GM19328 (cell line): ENCODE data around the gene UMOD.

Experiments
- ATAC-seq: cut with Tn5 transposase; IDR thresholded peaks from one replicate; pipeline ENCODE4 v1.9.1; 2021; ENCODE audit warnings: mild to moderate bottlenecking, moderate library complexity; ENCODE audit not compliant: unreplicated experiment

The UMOD gene

DNA sequence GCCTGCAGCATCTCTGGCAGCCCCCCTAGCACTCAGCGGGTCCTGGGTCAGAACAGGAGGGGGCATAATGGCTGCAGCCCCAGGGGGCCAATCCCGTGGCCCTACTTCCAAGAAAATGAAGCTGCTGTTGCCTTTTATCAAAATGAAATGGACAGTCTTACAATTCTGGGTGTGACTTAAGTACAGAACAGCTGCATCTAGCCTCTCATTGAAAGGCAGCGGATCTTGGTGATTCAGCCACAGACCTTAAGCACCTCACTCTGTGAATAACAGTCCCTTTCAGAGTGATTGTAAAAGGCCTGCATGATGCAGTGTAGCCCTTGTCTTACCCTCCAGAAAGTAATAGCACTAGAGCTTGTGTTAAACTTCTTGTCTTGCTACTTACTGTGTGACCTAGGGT lies 11.5 kb upstream of the UMOD start:
- ATAC-seq, result no peak

GRCh38 chr16:20363191-20363590 lies 10.7 kb upstream of the UMOD start:
- no peak for ATAC-seq

- ATAC-seq, result no peak
Measured at GRCh38 chr16:20359997-20360396, 7.5 kb upstream of the UMOD start.

DNA sequence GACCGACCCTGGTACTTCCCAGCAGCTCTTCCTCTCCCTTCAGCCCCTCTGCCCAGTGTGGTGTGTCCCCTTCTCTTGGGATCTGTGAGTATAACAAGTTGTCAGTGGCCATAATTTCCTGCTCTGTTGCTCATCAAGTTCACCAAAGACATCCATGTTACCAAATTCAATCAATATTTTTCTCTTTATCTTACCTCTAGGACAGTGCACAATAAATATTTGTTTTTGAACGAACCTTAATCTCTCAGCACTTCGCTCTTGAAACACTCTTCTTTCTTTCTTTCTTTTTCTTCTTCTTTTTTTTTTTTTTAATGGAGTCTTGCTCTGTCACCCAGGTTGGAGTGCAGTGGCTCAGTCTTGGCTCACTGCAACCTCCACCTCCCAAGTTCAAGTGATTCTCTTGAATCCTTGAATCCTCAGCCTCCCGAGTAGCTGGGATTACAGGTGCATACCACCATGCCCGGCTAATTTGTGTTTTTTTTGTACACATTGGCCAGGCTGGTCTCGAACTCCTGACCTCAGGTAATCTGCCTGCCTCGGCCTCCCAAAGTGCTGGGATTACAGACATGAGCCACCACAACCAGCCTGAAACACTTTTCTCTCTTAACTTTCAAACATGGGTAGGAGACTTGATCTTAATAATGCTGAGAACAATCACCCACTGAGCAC lies 2.7 kb upstream of the UMOD start:
- ATAC-seq, result no peak

- ATAC-seq, result no peak
Measured at GRCh38 chr16:20353379-20353778, 864 bp upstream of the UMOD start.

DNA sequence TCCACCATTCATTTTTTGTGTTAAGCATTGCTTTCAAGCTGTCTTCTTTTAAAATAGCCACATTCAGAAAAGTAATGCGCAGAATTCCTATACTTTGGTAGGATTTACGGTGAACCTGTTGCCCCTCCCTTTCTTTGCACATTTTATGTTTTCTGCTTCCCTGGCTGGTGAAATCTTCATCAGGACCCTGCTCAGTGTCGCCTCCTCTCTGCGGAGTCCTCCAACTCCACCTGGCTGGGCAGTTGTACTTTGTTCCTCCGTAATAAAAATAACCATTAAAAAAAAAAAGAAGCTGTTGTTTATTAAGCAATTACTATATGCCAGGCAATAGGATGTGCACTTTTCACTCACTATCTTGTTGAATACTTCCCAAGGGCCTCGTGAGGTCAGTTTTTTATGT lies 2.9 kb downstream of the UMOD start:
- ATAC-seq, result no peak

- no peak for ATAC-seq
Measured at GRCh38 chr16:20348365-20349185, 3.9 kb downstream of the UMOD start.

DNA sequence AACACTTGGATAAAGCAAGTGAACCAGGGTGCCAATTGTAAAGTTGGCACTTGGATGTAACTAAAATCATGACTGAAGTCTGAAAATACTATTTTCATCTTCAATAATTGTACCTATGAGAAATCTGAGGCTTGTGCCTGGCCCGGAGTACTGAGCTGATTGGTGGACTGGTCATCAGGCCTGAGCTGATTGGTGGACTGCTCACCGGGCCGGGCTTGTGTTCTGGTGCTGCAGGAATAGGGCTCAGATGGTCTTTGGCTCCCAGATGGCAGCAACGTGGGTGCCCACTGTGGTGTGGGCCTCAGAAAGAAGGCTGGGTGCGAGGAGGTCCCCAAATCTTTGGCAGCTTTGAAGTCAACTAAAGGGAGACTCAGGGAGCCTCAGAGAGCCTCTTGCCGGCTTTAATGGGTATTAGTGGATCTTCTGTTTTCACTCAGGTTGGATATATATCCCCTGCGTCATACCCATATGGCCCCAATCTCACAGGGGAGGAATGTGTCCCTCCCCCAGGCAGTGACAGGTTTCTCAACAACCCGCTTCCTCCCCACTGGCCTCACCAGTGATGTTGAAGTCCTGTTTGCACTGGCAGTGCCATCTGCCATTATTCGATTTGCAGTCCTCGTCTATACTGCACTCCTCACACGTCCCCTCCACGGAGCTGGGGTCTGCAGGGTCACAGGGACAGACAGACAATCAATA lies 4.7 kb downstream of the UMOD start:
- no peak for ATAC-seq

DNA sequence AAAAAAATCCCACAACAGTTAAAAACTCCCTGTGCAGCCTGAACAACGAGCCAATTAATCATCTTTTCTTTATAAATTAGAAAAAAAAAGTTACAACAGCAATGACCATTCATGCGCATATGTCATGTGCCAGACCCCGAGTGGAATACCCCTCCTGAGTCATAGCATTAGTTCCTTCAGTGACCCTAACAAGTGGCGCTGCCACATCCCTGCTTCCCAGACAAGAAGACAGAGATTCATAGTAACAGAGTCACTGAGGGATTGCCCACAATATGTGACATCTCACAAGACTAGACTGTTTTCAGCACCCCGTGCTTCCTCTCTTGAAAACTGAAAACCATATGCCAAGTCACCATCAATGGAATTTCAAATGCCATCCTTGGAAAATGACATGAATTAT lies 7.9 kb downstream of the UMOD start:
- ATAC-seq, result no peak

GRCh38 chr16:20339744-20340143 lies 12.8 kb downstream of the UMOD start:
- ATAC-seq, result no peak

DNA sequence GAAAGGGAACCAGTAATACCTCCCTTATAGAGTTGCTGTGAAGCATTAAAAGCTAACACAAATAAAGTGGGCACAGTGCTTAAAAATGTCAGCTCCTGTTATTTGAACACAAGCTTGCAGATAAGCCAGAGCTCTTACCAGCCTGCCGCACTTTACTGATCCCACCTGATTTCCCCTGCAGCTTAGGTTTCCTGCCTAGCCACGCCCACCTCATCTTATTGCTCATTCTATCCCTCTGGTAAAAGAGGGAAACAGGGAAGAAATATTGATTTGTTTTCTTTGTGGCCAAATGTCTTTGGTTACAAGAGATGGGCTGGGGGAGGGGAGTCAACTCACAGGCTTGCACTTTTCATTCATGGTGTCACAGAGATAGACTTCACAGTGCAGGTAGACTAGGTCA lies 15.6 kb downstream of the UMOD start:
- ATAC-seq, result no peak

- no peak for ATAC-seq
Measured at GRCh38 chr16:20334396-20334795, 18.1 kb downstream of the UMOD start.

DNA sequence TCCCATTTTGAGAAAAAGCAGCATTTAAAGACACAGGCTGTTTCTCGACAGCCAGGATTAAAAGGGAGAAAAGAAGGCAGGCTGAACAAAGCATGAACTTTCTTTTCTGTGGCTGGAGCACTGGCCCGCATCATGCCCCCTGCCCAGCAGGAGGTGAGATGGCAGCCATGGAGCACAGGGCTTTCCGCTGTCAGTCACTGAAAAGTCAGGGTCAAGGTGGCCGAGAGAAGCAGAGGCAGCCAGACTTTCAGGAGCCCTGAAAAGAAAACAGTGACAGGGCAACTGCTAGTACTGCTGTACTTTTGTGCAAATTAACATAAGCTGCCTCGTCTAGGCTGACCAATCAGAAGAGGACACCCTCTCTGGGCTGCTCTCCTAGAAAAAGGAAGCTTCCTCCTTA lies 19.4 kb downstream of the UMOD start:
- no peak for ATAC-seq

DNA sequence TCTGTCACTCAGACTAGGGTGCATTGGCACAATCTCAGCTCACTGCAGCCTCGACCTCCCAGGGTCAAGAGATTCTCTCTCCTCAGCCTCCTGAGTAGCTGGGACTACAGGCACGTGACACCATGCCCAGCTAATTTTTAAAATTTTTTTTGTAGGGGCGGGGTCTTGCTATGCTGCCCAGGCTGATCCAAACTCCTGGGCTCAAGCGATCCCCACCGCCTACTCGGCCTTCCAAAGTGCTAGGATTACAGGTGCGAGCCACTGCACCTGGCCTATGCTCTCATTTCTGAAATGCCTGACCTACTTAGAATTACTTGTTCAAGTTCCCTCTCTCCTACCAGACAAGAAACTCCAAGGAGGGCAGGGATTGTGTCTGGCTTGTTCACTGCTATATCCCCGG lies 20.1 kb downstream of the UMOD start:
- no peak for ATAC-seq

GRCh38 chr16:20331635-20332034 lies 20.9 kb downstream of the UMOD start:
- ATAC-seq, result no peak

DNA sequence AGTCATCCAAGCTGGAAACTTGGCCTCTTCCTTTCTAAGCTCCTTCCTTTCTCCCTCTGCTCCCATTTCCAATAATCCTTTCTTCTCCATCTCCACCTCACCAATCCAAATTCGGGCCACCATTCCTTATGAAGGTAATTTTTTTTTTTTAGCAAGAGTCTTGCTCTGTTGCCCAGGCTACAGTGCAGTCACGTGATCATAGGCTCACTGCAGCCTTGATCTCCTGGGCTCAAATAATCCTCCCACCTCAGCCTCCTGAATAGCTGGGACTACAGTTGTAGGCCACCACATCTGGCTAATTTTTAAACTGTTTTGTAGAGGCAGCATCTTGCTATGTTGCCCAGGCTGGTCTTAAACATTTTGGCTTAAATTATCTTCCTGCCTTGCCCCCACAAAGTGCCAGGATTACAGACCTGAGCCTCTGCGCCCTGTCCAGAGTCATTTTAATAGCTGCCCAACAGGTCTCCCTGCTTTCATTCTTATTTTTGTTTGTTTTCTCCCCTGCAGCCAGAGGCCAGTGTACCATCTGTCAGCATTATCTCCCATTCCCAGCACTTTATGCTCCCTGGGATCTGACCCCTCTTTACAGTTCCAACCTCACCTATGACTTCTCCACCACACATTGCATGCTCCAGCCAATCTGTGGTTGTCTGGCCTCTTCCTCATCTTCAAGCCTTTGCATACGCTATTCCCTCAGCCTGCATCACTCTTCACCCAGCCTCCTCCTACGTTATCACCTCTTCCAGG lies 22.9 kb downstream of the UMOD start:
- ATAC-seq, result no peak

- ATAC-seq, result no peak
Measured at GRCh38 chr16:20327444-20328041, 25.0 kb downstream of the UMOD start, which contains the start of gene GP2. Gene GP2, minus strand, starts transcription at chr16:20327513. Its CDS starts 1,082 bp downstream, at chr16:20326431.

DNA sequence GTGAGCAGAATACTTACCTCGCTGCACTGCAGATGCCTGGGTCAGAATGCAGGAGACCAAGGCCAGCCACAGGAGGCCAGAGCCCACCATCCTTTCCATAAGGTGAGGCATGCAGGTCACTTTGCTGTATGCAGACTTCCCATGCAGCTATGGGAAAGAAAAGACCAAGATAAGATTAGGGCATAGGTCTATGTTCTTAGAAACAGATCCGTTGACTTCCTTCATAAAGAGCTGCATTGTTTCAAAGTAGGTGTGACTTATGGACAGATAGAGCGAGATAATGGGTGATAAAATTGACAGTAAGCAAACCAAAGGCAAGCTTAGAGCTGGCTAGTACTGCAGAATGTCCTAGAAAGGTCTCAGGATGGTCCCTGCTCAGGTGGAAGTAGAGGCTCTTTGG lies 26.2 kb downstream of the UMOD start:
- ATAC-seq, result no peak

- ATAC-seq, result no peak
Measured at GRCh38 chr16:20325005-20325404, 27.5 kb downstream of the UMOD start.

- no peak for ATAC-seq
Measured at GRCh38 chr16:20323591-20324117, 28.9 kb downstream of the UMOD start.
